G401 (cell line): ENCODE results near the gene SRPK2. TPM values are rescaled to one million over a fixed set of nuclear protein-coding genes. Genes with fewer than 3 reads are reported as not detected.
"Not testable (repeated sequence)": the region's sequence is repeated elsewhere in the genome, so short reads cannot be mapped to it uniquely, and the experiment has no call there.

Experiments used
- DNase-seq: peaks from one replicate; pipeline ENCODE4 v3.0.0-alpha.2; 2015; ENCODE audit warnings: low spot score
- in situ Hi-C: cut with HindIII; loops from 2 replicates; pipeline ENCODE4 v1.10.0; 2016; ENCODE audit warnings: low sequenced_read_pairs, mixed read lengths
- total RNA-seq: library from RNA; depleted of rRNA; stranded (reverse); fragments of >200 nt; shearing (Covaris generic); gene quantifications from 2 replicates; pipeline ENCODE4 v1.2.3, GENCODE V29; 2014

The SRPK2 gene
- total RNA-seq, 1 experiment from 2014 or later, result 63.6 TPM

DNA sequence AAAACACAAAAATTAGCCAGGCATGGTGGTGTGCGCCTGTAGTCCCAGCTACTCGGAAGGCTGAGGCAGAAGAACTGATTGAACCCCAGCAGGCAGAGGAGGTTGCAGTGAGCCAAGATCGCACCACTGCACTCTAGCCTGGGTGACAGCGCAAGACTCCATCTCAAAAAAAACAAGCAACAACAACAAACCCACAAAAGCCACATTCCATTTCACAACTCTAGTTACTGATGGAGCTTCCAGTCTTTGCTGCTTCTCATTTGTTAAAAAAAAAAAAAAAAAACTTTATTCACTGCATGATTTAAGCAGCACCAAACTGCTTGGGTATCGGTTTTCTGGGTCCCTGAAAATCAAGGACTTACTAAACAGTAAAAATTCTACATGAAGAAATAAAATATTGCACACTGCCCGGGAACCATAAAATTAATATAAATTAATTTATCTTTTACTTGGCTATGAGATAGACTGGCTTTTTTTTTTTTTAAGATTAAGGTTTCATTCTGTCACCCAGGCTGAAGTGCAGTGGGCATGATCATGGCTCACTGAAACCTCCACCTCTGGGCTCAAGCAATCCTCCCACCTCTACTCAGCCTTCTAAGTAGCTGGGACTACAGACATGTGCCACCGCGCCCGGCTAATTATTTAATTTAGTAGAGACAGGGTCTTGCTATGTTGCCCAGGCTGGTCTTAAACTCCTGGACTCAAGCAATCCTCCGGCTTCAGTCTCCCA lies 42.0 kb downstream of the SRPK2 start:
- in situ Hi-C loops, result no loop called here
- DNase-seq, result no peak

DNA sequence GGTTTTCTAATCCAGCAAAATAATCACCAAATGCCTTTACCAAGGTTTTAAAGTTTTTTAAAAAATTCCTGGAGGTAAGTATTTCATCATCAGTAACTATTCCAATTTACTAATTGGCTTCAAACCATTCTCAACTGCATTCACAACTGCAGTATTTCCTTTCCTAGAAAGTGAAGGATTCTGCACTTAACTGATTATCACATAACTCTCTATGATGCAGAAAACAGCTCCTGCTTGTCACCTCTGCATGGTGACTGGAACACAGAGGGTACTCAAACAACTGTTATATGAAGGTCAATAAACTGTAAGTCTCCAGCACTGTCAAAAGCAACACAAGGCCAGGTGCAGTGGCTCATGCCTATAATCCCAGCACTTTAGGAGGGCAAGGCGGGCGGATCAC lies 42.6 kb downstream of the SRPK2 start:
- in situ Hi-C loops, result no loop called here
- DNase-seq, result no peak

DNA sequence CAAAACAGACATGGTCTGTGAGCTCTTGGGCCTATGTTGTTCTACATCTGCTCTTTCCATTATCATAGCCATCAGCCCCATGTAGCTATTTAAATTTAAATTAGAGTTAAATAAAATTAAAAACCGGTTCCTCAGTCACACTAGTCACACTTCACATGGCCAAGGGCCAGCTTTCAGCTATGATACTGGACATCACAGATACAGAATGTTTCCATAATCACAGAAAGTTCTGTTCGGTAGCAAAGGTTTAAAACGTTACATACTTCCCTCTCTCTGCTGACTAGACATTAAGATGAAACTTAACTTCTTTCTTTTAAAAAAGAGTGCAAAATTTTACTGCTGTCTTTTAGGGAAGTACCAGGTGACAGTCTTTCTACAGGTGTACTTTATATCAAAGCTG lies 43.0 kb downstream of the SRPK2 start:
- in situ Hi-C loops, result no loop called here
- no peak for DNase-seq

DNA sequence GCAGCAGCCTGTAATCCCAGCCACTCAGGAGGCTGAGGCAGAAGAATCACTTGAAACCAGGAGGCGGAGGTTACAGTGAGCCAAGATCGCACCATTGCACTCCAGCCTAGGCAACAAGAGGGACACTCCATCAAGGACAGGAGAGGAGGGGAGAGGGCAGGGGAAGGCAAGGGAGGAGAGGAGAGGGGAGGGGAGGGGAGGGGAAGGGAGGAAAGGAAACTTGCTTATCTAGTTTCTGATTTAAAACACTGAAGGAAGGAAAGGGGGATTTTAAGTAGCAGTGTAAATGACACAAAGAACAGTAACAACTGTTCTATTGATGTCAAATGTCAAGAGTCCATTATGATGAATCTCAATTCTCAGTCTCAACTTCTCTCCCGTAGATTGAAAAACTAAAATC lies 43.7 kb downstream of the SRPK2 start:
- in situ Hi-C loops, result no loop called here
- DNase-seq, result no peak

DNA sequence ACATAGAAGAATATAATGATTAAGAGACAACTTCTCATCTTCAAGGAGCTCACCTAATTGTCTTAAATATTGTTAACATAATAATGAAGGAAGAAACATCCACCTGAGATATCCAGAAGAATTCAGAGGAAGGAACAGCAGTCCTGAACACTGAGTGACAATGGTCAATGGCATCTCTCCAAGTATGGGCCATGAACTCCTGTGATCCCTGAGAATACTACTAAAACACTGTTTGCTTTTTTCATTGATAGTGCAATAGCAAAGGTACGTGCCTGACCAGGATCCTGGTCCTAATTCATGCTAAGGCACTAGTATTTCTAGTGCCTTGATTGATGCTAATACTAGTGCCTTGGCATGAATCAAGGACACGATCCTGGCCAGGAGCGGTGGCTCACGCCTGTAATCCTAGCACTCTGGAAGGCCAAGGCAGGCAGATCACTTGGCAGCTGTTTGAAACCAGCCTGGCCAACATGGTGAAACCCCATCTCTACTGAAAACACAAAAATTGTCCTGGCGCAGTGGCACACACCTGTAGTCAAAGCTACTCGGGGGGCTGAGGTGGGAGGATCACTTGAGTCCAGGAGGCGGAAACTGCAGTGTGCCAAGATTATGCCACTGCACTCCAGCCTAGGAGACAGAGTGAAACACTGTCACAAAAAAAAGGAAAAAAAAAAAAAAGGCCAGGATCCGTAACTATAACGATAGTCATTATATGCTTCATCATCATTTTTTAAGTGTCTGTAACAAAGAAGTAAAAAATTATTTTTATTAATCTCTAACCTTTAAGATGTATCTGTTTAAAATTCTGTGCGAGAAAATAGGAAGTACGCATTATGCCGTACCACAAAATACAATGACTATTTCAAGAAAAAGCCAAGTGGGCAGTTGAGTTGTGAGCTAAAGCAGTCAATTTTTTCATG lies 49.1 kb downstream of the SRPK2 start:
- in situ Hi-C loops, result no loop called here
- peak; percentile 52 for DNase-seq

DNA sequence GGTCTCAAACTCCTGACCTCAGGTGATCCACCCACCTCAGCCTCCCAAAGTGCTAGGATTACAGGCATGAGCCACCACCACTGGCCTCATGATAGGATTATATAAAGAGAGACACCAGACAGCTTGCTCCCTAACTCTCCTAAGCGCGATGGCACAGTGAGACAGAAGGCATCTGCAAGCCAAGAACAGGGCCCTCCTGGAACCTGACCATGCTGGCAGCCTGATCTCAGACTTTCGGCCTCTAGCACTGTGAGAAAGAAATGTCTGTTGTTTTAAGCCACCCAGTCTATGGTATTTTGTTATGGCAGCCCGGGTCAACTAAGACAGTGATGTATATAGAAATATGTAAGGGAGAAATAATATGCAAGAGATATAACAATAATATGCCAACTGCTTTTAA lies 51.2 kb downstream of the SRPK2 start:
- in situ Hi-C loops, result no loop called here
- DNase-seq, result peak; percentile 89

DNA sequence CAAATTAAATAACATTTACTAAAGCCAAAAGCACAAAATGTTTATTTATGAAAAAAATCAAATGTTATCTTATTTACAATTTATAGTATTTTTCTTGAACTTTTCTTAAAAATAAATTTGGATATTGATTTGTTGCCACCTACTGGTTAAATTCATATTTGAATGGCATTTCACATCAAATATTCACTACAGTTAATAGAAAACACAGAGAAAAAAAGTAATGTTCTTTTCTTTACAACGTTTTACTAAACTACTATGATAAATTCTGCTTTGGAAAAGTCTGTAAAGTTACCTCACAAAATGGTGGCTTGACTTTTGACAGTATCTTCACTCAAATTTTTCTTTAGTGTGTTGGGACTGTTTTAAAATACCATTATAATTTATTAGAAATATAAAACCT lies 52.7 kb downstream of the SRPK2 start:
- in situ Hi-C loops, result no loop called here
- no peak for DNase-seq

DNA sequence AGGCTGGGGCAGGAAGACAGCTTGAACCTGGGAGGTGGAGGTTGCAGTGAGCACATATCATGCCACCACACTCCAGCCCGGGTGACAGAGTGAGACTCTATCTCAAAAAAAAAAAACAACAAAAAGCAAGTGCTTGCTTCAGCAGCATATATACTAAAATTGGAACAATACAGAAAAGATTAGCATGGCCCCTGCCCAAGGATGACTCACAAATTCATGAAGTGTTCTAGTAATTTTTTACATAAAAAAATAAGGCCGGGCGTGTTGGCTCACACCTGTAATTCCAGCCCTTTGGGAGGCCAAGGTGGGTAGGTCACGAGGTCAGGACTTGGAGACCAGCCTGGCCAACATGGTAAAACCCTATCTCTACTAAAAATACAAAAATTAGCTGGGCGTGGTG lies 56.1 kb downstream of the SRPK2 start:
- in situ Hi-C loops, DNase-seq: not testable (repeated sequence)

DNA sequence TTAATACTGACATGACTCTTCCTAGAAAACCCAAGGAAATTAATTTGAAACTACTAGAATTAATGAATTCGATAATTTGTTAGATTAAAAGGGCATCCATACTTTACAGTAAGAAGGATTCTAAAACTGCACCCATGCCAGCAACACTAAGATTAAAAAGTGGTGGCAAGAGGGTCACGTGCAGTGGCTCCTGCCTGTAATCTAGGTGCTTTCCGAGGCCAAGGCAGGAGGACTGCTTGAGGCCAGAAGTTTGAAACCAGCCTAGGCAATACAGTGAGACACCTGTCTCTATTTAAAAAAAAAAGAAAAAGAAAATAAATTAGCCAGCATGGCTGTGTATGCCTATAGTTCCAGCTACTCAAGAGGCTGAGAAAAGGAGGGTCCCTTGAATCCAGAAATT lies 58.2 kb downstream of the SRPK2 start:
- in situ Hi-C loops, result no loop called here

DNA sequence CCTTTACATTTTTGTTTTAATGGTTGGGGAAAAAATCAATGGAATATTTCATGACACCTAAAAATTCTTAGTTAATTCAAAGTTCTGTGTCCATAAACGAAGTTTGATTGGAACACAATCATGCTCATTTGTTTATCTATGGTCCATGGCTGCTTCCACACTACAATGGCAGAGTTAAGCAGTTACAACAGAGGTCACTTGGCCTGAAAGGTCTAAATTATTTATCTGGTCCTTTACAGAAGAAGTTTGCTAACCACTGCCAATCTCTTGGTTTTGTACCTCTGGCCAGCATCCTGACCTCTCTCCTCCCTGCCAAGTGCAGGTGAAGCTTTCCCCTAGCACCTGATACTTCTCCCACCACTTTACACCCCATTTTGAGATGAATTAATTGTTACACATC lies 61.5 kb downstream of the SRPK2 start:
- in situ Hi-C loops, result no loop called here
- no peak for DNase-seq

More for the DNA sequence above, 58.2 kb downstream of the SRPK2 start:
- no peak for DNase-seq

DNA sequence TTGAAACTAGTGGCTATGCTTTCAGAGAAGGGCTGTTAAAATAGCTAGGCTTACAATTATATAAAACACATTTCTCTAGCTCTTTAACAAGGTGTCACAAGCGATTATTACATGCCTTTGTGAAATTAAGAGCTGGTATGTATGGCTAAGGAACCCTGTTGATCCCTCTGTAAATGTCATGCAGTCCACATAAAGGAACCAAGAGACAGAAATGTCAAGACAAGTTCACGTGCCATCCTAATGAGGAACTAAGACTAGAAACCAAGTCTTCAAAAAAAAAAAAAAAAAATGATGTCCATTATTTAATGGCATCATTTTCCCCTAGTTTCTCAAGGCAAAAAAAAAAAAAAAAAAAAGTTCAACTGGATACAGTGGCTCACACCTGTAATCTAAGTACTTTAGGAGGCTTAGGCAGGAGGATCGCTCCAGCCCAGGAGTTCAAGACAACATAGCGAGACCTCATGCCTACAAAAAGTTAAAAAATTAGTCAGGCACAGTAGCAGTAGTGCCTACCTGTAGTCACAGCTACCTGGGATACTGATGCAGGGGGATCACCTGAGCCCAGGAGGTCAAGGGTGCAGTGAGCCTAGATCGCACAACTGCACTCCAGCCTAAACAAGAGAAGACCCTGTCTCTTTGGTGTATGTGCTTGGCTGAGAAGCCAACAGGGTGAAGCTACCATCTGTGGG lies 63.4 kb downstream of the SRPK2 start:
- in situ Hi-C loops, result no loop called here
- no peak for DNase-seq

DNA sequence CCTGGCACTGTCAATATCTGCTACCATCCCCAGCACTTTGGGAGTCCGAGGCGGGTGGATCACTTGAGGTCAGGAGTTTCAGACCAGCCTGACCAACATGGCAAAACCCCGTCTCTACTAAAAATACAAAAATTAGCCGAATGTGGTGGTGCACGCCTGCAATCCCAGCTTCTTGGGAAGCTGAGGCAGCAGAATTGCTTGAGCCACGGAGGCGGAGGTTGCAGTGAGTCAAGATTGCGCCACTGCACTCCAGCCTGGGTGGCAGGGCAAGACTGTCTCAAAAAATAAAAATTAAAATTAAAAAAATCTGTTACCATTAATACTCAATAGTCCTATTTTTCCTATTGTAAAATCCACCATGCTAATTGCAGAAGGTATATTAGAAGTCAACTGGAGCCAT lies 64.1 kb downstream of the SRPK2 start:
- DNase-seq, in situ Hi-C loops: not testable (repeated sequence)

DNA sequence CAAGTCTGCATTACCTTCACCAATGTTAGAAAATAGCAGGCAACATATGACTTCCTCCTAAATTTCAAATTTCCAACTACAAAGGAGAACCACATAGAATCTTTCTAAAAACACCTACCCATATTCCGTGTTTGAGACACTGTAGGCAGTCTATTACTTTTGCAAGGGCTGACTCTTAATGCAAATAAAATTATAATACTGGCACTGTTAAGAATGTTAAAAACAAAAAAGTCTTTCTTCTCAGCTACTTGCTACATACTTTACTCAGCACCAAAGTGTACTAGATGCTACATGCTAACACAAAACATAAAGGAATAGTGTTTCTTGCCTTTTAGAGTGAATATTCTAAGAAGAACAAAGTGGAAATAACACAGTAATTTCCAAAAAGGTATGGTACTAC lies 65.4 kb downstream of the SRPK2 start:
- in situ Hi-C loops, result no loop called here
- no peak for DNase-seq

DNA sequence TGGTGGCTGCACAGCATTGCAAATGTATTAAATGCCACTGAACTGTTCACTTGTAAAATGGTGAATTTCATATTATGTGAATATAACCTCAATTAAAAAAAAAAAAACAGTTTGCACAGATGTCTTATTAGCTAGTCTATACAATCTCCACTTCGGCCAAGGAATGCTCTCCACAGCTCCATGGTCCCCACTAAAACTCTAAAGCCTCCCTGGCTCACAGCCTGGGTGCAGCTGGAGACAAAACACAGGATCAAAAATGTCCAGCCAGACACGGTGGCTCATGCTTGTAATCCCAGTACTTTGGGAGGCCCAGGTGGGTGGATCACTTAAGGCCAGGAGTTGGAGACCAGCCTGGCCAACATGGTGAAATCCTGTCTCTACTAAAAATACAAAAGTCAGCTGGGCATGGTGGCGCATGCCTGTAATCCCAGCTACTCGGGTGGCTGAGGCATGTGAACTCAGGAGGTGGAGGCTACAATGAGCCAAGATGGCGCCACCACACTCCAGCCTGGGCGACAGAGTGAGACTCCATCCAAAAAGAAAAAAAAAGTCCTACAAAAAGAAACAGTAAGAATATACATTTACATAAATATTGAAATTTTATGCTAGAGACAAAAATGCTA lies 66.0 kb downstream of the SRPK2 start:
- in situ Hi-C loops, result no loop called here
- no peak for DNase-seq

DNA sequence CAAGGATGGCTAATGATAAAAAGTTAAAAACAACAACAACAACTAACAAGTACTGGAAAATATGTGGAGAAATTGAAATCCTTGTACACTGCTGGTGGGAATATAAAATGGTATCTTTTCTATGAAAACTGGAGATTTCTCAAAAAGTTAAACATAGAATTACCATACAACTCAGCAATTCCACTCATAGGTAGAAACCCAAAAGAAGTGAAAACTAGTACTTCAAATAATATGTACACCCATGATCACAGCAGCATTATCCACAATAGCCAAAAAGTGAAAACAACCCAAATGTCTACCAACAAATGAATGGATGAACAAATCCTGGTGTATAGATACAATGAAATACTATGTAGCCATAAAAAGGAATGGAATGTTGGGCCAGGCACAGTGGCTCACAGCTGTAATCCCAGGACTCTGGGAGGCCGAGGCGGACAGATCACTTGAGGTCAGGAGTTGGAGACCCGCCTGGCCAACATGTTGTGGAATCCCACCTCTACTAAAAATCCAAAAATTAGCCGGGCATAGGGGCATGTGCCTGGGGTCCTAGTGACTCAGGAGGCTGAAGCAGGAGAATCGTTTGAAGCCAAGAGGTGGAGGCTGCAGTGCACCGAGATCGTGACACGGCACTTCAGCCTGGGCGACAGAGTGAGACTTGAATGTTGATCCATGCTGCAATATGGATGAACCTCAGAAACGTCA lies 66.8 kb downstream of the SRPK2 start:
- DNase-seq, result no peak
- in situ Hi-C loops, result no loop called here

DNA sequence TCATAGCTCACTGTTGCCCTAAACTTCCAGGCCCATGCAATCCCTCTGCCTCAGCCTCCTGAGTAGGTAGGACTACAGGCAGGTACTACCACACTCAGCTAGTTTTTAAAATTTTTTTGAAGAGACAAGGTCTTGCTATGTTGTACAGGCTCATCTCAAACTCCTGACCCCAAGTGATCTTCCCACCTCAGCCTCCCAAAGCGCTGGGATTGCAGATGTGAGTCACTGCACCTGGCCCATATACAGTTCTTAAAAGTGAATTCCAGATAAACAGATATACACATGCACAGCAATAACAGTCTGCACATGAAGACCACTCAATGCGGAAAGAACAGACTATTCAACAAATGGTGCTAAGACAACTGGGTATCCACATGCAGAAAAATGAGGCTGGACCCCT lies 67.8 kb downstream of the SRPK2 start:
- in situ Hi-C loops, result no loop called here
- no peak for DNase-seq

DNA sequence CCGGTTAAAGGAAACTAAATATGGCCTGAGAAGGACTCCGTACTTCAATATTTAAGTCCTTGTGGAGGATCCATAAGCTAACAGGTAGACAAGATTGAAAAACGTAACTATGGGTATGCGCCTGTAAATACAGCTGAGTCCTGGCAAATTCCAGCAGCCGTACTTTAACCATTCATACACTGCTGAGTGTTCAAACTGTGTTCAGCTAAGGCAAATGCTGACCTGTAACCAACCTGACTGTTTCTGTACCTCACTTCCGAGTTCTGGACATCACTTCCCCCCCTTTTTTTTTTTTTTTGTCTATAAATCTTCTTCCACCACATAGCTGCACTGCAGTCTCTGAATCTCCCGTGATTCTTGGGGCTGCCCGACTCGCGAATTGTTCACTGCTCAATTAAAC lies 69.1 kb downstream of the SRPK2 start:
- DNase-seq, result no peak
- in situ Hi-C loops, result no loop called here

DNA sequence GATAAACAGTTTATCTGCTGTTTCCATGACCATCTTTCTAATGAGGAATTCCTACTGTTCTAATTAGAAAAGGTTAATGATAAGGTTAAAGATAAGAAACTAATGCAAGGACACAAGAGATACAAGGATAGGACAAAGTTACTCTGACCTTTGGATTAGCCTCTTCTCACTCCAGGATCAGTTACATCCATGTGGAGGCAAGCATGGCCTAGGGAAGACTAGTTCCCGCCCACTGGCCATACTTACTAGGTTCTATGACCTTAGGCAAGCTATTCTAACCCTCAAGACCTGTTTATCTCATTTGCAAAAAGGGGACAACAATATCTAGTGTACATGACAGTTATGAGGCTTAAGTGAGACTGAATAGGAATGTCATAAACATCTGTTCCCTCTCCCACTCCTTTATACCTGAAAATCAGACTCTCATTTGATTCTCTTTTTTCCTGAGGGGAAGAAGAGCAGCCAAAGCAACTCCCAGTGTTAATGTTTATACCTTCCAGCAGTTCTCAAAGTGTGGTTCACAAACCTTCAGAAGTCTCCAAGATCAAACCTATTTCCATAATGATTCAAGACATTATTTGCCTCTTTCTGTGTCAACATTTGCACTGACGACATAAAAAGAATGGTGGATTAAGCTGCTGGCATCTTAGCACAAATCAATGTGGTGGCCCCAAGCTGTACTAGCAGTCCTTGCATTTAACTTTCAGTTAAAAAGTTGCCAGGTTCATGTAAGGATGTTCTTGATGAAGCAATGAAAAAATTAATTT lies 72.0 kb downstream of the SRPK2 start:
- in situ Hi-C loops, result no loop called here
- no peak for DNase-seq
